CD4-positive, alpha-beta memory T cell (primary cell): Measurements from ENCODE around the gene BCKDK. TPM values are rescaled to one million over a fixed set of nuclear protein-coding genes. Genes with fewer than 3 reads are reported as not detected.

Source experiments
- CTCF ChIA-PET: fragments of 350-600 bp; sonication (Branson Sonifier 250); formaldehyde crosslinking; loops from one replicate; lab custom pipeline; 2021; ENCODE audit warnings: inconsistent platforms; ENCODE audit not compliant: partially characterized antibody; lab: Charles Lee
- POLR2A ChIA-PET: fragments of 350-600 bp; sonication (Branson Sonifier 250); formaldehyde crosslinking; loops from one replicate; lab custom pipeline; 2021; ENCODE audit not compliant: partially characterized antibody; lab: Charles Lee
- DNase-seq, 5 donors: peaks; one replicate each; pipeline versions ENCODE4 v3.0.0 to v3.0.0-alpha.2; 2020 to 2022; ENCODE audit warnings: mixed read lengths in 1 of 5
- H3K27ac ChIP-seq: one replicate; pipeline ENCODE4 v1.7.0; 2013; ENCODE audit warnings: low read depth, low read length
- H3K27me3 ChIP-seq: 2 replicates; pipeline ENCODE4 v1.7.0; 2013; ENCODE audit warnings: mild to moderate bottlenecking, low read length, moderate library complexity; ENCODE audit not compliant: insufficient read depth
- H3K36me3 ChIP-seq: 2 replicates; pipeline ENCODE4 v1.7.0; 2013; ENCODE audit warnings: mild to moderate bottlenecking, low read length, moderate library complexity; ENCODE audit not compliant: insufficient read depth
- H3K4me1 ChIP-seq: 2 replicates; pipeline ENCODE4 v1.7.0; 2013; ENCODE audit warnings: mild to moderate bottlenecking, low read length, moderate library complexity; ENCODE audit not compliant: insufficient read depth
- H3K4me3 ChIP-seq, 2 donors: one replicate each; pipeline ENCODE4 v1.7.0; 2013; ENCODE audit warnings: low read length in 2 of 2, mild to moderate bottlenecking in 1 of 2
- H3K9me3 ChIP-seq, 2 donors: one replicate each; pipeline ENCODE4 v1.7.0; 2013; ENCODE audit warnings: low read length in 2 of 2, control low read depth in 1 of 2; ENCODE audit not compliant: control insufficient read depth in 1 of 2
- H3K27ac Mint-ChIP-seq, 7 donors: one replicate each; pipeline ENCODE4 v1.8.0; 2020 to 2021; ENCODE audit warnings: mixed read lengths in 7 of 7, mild to moderate bottlenecking in 6 of 7, inconsistent platforms in 3 of 7, moderate library complexity in 3 of 7
- H3K27me3 Mint-ChIP-seq, 2 donors: one replicate each; pipeline ENCODE4 v1.8.0; 2020 to 2021; ENCODE audit warnings: mixed read lengths in 2 of 2
- H3K36me3 Mint-ChIP-seq, 2 donors: one replicate each; pipeline ENCODE4 v1.8.0; 2020 to 2021; ENCODE audit warnings: mixed read lengths in 2 of 2, inconsistent platforms in 1 of 2, mild to moderate bottlenecking in 1 of 2
- H3K4me1 Mint-ChIP-seq, 4 donors: one replicate each; pipeline ENCODE4 v1.8.0; 2020 to 2021; ENCODE audit warnings: mixed read lengths in 4 of 4, mild to moderate bottlenecking in 1 of 4
- H3K4me3 Mint-ChIP-seq, 8 donors: one replicate each; pipeline ENCODE4 v1.8.0; 2020 to 2021; ENCODE audit warnings: mixed read lengths in 8 of 8, mild to moderate bottlenecking in 7 of 8, moderate library complexity in 6 of 8, inconsistent platforms in 3 of 8
- H3K9me3 Mint-ChIP-seq, 8 donors: one replicate each; pipeline ENCODE4 v1.8.0; 2020 to 2021; ENCODE audit warnings: mixed read lengths in 8 of 8, mild to moderate bottlenecking in 5 of 8, inconsistent platforms in 3 of 8, moderate library complexity in 1 of 8
- intact Hi-C: fragments of 100-400 bp; cut with micrococcal nuclease; formaldehyde crosslinking; loops from one replicate; pipeline ENCODE4 v1.15.1; 2023
- polyA plus RNA-seq, 2 donors: library from polyadenylated mRNA; unstranded; fragments of 300-500 nt; fragmentation: Illumina TruSeq; gene quantifications; one replicate each; pipeline ENCODE4 v1.2.3, GENCODE V29; 2021
- total RNA-seq, 2 experiments: library from RNA; stranded (reverse); gene quantifications; one replicate each; pipeline ENCODE4 v1.2.3, GENCODE V29; 2021

Gene BCKDK
- total and polyA plus RNA-seq, 4 experiments from 2014 or later, result 17.0 to 24.3 (median 21.7) TPM

DNA sequence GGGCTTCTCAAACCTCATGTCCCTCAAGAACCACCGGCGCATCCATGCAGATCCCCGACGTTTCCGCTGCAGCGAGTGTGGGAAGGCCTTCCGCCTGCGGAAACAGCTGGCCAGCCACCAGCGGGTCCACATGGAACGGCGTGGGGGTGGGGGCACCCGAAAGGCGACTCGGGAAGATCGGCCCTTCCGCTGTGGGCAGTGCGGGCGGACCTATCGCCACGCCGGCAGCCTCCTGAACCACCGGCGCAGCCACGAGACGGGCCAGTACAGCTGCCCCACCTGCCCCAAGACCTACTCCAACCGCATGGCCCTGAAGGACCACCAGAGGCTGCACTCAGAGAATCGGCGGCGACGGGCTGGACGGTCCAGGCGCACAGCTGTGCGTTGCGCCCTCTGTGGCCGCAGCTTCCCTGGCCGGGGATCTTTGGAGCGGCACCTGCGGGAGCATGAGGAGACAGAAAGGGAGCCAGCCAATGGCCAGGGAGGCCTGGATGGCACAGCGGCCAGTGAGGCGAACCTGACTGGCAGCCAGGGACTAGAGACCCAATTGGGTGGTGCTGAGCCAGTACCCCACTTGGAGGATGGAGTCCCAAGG lies 28.1 kb upstream of the BCKDK start:
- Histone ChIP-seq H3K9me3 (no peaks in the 10 kb centered on the region), H3K36me3 (peaks cover 48% of the 10 kb centered on the region), H3K4me1 (peaks cover 19% of the 10 kb centered on the region), H3K27me3 (no peaks in the 10 kb centered on the region), H3K27ac (no peak overlapping the region), H3K4me3 (no peak overlapping the region)
- intact Hi-C loops, result no loop called here
- Mint-ChIP-seq H3K27me3 (no peaks in the 10 kb centered on the region), H3K4me1 (peaks cover 3 to 51% (median 9%) of the 10 kb centered on the region in 4 donors), H3K4me3 (no peak overlapping the region), H3K36me3 (peaks cover 6 to 49% of the 10 kb centered on the region in 2 donors), H3K27ac (no peak overlapping the region), H3K9me3 (no peaks in the 10 kb centered on the region)
- DNase-seq, result no peak
- CTCF ChIA-PET, result no interaction called here
- POLR2A ChIA-PET, result interaction anchor here (1.0 to 1.3 kb wide), 2 partner anchors 62 to 408 kb away, joined by 3 to 5 read pairs; no protein-coding TSS in a partner anchor

DNA sequence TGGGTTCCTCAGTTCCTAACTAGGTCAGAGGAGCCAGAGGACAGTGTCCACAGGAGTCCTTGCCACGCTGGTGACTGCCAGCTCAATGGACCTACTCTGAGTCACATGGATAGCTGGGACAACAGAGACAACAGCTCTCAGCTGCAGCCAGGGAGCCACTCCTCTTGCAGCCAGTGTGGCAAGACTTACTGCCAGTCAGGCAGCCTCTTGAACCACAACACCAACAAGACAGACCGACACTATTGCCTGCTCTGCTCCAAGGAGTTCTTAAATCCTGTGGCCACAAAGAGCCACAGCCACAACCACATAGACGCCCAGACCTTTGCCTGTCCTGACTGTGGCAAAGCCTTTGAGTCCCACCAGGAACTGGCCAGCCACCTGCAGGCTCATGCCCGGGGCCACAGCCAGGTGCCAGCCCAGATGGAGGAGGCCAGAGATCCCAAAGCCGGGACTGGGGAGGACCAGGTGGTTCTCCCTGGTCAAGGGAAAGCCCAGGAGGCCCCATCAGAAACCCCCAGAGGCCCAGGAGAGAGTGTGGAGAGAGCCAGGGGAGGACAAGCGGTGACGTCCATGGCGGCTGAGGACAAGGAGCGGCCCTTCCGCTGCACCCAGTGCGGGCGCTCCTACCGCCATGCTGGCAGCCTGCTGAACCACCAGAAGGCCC lies 27.3 kb upstream of the BCKDK start:
- H3K36me3 ChIP-seq, result peaks cover 48% of the 10 kb centered on the region
- H3K9me3 ChIP-seq, result no peaks in the 10 kb centered on the region
- no peak overlapping the region for H3K27ac ChIP-seq
- Mint-ChIP-seq H3K4me1 (peaks cover 1 to 43% (median 8%) of the 10 kb centered on the region in 4 donors), H3K9me3 (no peaks in the 10 kb centered on the region), H3K27ac (peak overlapping the region in 3 of 7 donors; percentile 60 to 74 (median 64)), H3K36me3 (peaks cover 6 to 52% of the 10 kb centered on the region in 2 donors), H3K4me3 (no peak overlapping the region), H3K27me3 (no peaks in the 10 kb centered on the region)
- ChIA-PET POLR2A (interaction anchor here (1.0 to 1.3 kb wide), 2 partner anchors 99 to 407 kb away, joined by 3 to 4 read pairs; partner anchors contain the start of gene FUS), CTCF (no interaction called here)
- no peaks in the 10 kb centered on the region for H3K27me3 ChIP-seq
- intact Hi-C loops, result no loop called here
- no peak for DNase-seq
- peaks cover 11% of the 10 kb centered on the region for H3K4me1 ChIP-seq
- no peak overlapping the region for H3K4me3 ChIP-seq

DNA sequence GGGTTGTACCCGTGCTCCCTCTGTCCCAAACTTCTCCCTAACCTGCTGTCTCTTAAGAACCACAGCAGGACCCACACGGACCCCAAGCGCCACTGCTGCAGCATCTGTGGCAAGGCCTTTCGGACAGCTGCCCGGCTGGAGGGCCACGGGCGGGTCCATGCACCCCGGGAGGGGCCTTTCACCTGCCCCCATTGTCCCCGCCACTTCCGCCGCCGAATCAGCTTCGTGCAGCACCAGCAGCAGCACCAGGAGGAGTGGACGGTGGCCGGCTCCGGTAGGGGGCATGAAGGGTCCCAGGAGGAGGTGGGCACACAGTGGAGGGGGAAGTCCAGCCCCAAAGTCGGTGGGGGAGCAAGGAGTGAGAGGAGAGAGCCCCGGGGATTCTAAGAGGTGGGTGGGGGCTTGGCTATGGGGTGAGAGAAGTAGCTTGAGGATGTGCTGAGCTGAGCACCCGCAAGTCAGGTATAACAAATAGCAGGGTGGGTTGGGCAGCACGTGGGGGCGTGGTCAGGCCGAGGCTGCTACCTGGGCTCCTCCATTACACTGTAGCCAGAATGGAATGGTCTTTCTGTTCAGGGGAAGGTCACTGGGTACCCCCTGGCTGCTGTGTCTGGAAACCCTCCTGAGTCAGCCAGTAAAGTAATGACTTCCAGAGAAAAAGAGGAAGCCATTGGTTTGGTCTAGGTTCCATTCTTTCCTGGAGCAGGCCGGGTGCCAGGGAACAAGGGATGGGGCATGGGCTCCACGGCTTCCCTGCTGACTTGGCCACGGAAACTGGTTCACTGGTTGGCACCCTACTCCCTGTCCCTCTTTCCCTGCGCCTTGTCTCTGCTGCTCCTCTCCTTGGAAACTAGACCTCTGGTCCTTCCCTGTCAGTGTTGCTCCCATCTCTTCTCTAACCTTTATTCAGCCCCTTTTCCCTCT lies 26.5 kb upstream of the BCKDK start:
- no peak for DNase-seq
- H3K36me3 ChIP-seq, result peaks cover 40% of the 10 kb centered on the region
- Mint-ChIP-seq H3K9me3 (no peaks in the 10 kb centered on the region), H3K27me3 (no peaks in the 10 kb centered on the region), H3K4me3 (no peak overlapping the region), H3K36me3 (peaks cover 6 to 45% of the 10 kb centered on the region in 2 donors), H3K4me1 (peaks cover 1 to 35% (median 8%) of the 10 kb centered on the region in 4 donors), H3K27ac (peak overlapping the region in 2 of 7 donors; percentile 44 to 65)
- H3K27me3 ChIP-seq, result no peaks in the 10 kb centered on the region
- peaks cover 10% of the 10 kb centered on the region for H3K4me1 ChIP-seq
- ChIA-PET CTCF (no interaction called here), POLR2A (interaction anchor here (1.3 kb wide), 1 partner anchor 99 kb away, joined by 4 read pairs; the partner anchor contains the start of gene FUS)
- H3K4me3 ChIP-seq, result no peak overlapping the region
- no peak overlapping the region for H3K27ac ChIP-seq
- intact Hi-C loops, result no loop called here
- no peaks in the 10 kb centered on the region for H3K9me3 ChIP-seq

DNA sequence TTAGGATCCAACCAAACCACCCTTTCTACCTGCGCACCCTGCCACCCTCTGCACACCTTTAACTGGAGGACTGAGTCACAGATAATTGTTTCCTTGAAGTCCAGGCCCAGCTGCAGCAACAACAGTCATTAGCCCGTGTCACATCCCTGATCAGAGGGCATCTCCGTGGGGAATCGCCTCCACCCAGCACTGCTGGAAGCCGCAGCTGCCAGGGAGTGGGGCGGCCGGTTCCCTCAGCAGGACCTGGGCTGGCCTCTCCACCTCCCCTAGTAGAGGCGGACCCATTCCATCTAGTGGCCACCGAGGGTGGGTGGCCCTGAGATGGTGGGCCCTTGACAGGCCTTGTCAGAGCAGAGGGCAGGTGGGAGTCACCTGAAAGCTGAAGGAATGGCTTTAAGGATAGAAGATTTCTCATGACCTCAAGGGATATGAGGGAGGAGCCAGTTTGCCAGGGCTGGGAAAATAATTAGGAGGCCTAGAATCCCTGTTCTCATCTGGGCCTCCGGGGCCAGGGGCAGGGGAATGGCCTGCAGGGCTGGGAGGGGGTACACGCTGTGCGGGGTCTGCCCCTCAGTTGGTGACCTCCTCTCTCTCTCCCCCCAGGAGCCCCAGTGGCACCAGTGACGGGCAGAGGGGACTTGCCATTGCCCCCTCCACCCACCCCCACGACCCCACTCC lies 25.7 kb upstream of the BCKDK start:
- H3K36me3 ChIP-seq, result peaks cover 32% of the 10 kb centered on the region
- intact Hi-C loops, result no loop called here
- H3K27me3 Mint-ChIP-seq, result no peaks in the 10 kb centered on the region
- POLR2A ChIA-PET, result no interaction called here
- CTCF ChIA-PET, result no interaction called here
- H3K4me3 ChIP-seq, result no peak overlapping the region
- peaks cover 1 to 34% (median 8%) of the 10 kb centered on the region in 4 donors for H3K4me1 Mint-ChIP-seq
- H3K27me3 ChIP-seq, result no peaks in the 10 kb centered on the region
- H3K27ac ChIP-seq, result no peak overlapping the region
- H3K4me1 ChIP-seq, result peaks cover 10% of the 10 kb centered on the region
- H3K4me3 Mint-ChIP-seq, result no peak overlapping the region
- peaks cover 6 to 44% of the 10 kb centered on the region in 2 donors for H3K36me3 Mint-ChIP-seq
- no peaks in the 10 kb centered on the region for H3K9me3 Mint-ChIP-seq
- DNase-seq, result no peak
- no peaks in the 10 kb centered on the region for H3K9me3 ChIP-seq
- peak overlapping the region in 2 of 7 donors; percentile 48 to 65 for H3K27ac Mint-ChIP-seq

GRCh38 chr16:31083081-31083480 lies 25.1 kb upstream of the BCKDK start:
- ChIA-PET CTCF (no interaction called here), POLR2A (interaction anchor here (2.7 kb wide), 1 partner anchor 10 kb away, joined by 12 read pairs; the partner anchor contains the start of genes ZNF646 and ZNF668)
- no peak for DNase-seq
- Histone ChIP-seq H3K4me3 (no peak overlapping the region), H3K4me1 (peaks cover 10% of the 10 kb centered on the region), H3K27ac (no peak overlapping the region), H3K36me3 (peaks cover 26% of the 10 kb centered on the region), H3K9me3 (no peaks in the 10 kb centered on the region), H3K27me3 (no peaks in the 10 kb centered on the region)
- H3K27me3 Mint-ChIP-seq, result no peaks in the 10 kb centered on the region
- H3K4me3 Mint-ChIP-seq, result no peak overlapping the region
- H3K4me1 Mint-ChIP-seq, result peaks cover 1 to 29% (median 8%) of the 10 kb centered on the region in 4 donors
- H3K36me3 Mint-ChIP-seq, result peaks cover under 1 to 38% of the 10 kb centered on the region in 2 donors
- intact Hi-C loops, result no loop called here
- no peaks in the 10 kb centered on the region for H3K9me3 Mint-ChIP-seq
- H3K27ac Mint-ChIP-seq, result peak overlapping the region in 2 of 7 donors; percentile 41 to 48

DNA sequence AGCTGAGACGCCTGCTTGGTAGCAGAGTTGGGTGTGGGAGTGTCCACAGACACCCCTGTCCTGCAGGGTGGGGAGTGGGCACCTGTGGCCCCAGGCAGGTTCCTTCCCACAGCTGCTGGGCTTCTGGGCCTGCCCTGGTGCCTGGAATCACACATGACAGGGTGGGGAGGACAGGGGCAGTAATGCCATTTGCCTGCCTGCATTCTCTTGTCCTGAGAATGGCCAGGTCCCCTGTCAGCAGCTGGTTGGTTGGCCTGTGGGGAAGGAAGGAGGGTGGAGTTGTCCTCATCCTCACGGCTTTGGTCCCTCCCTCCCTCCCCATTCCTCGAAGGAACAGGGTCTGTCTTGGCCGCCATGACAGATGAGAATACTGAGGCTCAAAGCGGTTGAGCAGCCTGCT lies 24.6 kb upstream of the BCKDK start:
- no peaks in the 10 kb centered on the region for H3K27me3 ChIP-seq
- H3K9me3 ChIP-seq, result no peaks in the 10 kb centered on the region
- H3K4me3 ChIP-seq, result no peak overlapping the region
- peaks cover 10% of the 10 kb centered on the region for H3K4me1 ChIP-seq
- H3K4me1 Mint-ChIP-seq, result peaks cover 1 to 25% (median 8%) of the 10 kb centered on the region in 4 donors
- H3K4me3 Mint-ChIP-seq, result no peak overlapping the region
- intact Hi-C loops, result no loop called here
- no peaks in the 10 kb centered on the region for H3K9me3 Mint-ChIP-seq
- peaks cover 0 to 34% of the 10 kb centered on the region in 2 donors for H3K36me3 Mint-ChIP-seq
- DNase-seq, result no peak
- ChIA-PET POLR2A (interaction anchor here (1.2 to 2.7 kb wide), 2 partner anchors 10 to 58 kb away, joined by 5 to 12 read pairs; partner anchors contain the start of genes ZNF646 and ZNF668), CTCF (no interaction called here)
- H3K27ac ChIP-seq, result no peak overlapping the region
- H3K36me3 ChIP-seq, result peaks cover 22% of the 10 kb centered on the region
- H3K27ac Mint-ChIP-seq, result peak overlapping the region in 3 of 7 donors; percentile 27 to 47 (median 41)
- H3K27me3 Mint-ChIP-seq, result no peaks in the 10 kb centered on the region
